Ramos (cell line): ENCODE measurements around the gene SRC.

Experiments
- in situ Hi-C: fragments of 300-500 bp; cut with MboI; formaldehyde crosslinking; loops from one replicate; pipeline ENCODE4 v1.14.3; 2022; ENCODE audit warnings: low sequenced_read_pairs; ENCODE audit not compliant: unreplicated experiment

The SRC gene

GRCh38 chr20:37348792-37349516, 3.0 kb downstream of the SRC start:
- in situ Hi-C loops: no loop called here

- in situ Hi-C loops: no loop called here
These were observed 3.9 kb downstream of the SRC start for GRCh38 chr20:37349517-37350491.

- in situ Hi-C loops: no loop called here
These were observed 5.0 kb downstream of the SRC start for GRCh38 chr20:37350649-37351574.

GRCh38 chr20:37351689-37352607, 6.0 kb downstream of the SRC start:
- in situ Hi-C loops: no loop called here

- in situ Hi-C loops: no loop called here
These were observed 6.7 kb downstream of the SRC start for GRCh38 chr20:37352608-37352980.

- in situ Hi-C loops: no loop called here
These were observed 7.4 kb downstream of the SRC start for GRCh38 chr20:37353285-37353849.

- in situ Hi-C loops: no loop called here
These were observed 8.6 kb downstream of the SRC start for GRCh38 chr20:37354210-37355195.

- in situ Hi-C loops: no loop called here
These were observed 9.6 kb downstream of the SRC start for GRCh38 chr20:37355252-37356180.

GRCh38 chr20:37356387-37356786, 10.4 kb downstream of the SRC start:
- in situ Hi-C loops: no loop called here

GRCh38 chr20:37356961-37357371, 11.0 kb downstream of the SRC start:
- in situ Hi-C loops: no loop called here

GRCh38 chr20:37357481-37358365, 11.8 kb downstream of the SRC start:
- in situ Hi-C loops: no loop called here

- in situ Hi-C loops: no loop called here
These were observed 12.6 kb downstream of the SRC start for GRCh38 chr20:37358366-37359150.

- in situ Hi-C loops: no loop called here
These were observed 13.4 kb downstream of the SRC start for GRCh38 chr20:37359331-37359730.

GRCh38 chr20:37359836-37360235, 13.9 kb downstream of the SRC start:
- in situ Hi-C loops: no loop called here
